A549 (cell line): ENCODE measurements around the gene RORB. TPM values are rescaled to one million over a fixed set of nuclear protein-coding genes. Genes with fewer than 3 reads are reported as not detected.

Experiments
- ATAC-seq, 2 experiments: fragments of 200-7000 bp in 1 of 2; fragments of >200 bp in 1 of 2; cut with Nextera tagmentation in 1 of 2; cut with Tn5 transposase in 1 of 2; 3 replicates each; pipeline versions ENCODE4 v1.8.0 to v1.9.1; 2018 to 2020; ENCODE audit warnings: mild to moderate bottlenecking in 1 of 2, moderate library complexity in 1 of 2
- CTCF ChIA-PET: fragments of 300-600 bp; sonication (Branson Sonifier 250); formaldehyde crosslinking; extraction: SDS; loops from one replicate; lab custom pipeline; 2021; ENCODE audit warnings: antibody characterized with exemption, inconsistent platforms; lab: Yijun Ruan, JAX
- POLR2A ChIA-PET: fragments of 350-600 bp; formaldehyde crosslinking; extraction: SDS; loops from one replicate; lab custom pipeline; 2021; ENCODE audit warnings: antibody characterized with exemption, inconsistent platforms; lab: Yijun Ruan, JAX
- DNase-seq, 2 experiments: peaks; one replicate each; pipeline versions ENCODE4 v3.0.0 to v3.0.0-alpha.2; 2011 to 2016; ENCODE audit warnings: low read depth in 1 of 2, low spot score in 1 of 2
- FAIRE-seq: peaks from 2 replicates; lab custom pipeline; 2011; peaks lifted over from hg19 to GRCh38; lab: Jason Lieb, UNC
- H3K27ac ChIP-seq, 2 experiments: fragments of >200 bp; sonication (Bioruptor Twin); formaldehyde crosslinking; 3 replicates each; pipeline ENCODE4 v1.5.1; 2016 to 2017
- H3K4me1 ChIP-seq: fragments of >200 bp; sonication (Bioruptor Twin); formaldehyde crosslinking; 3 replicates; pipeline ENCODE4 v1.6.1; 2016
- H3K4me2 ChIP-seq: fragments of >200 bp; sonication (Bioruptor Twin); formaldehyde crosslinking; 3 replicates; pipeline ENCODE4 v1.6.1; 2016
- H3K4me3 ChIP-seq: fragments of >200 bp; sonication (Bioruptor Twin); formaldehyde crosslinking; 3 replicates; pipeline ENCODE4 v1.5.1; 2016
- H3K9me3 ChIP-seq: fragments of >200 bp; sonication (Bioruptor Twin); formaldehyde crosslinking; 3 replicates; pipeline ENCODE4 v1.6.1; 2016
- BCL3 ChIP-seq: fragments of >200 bp; sonication (Bioruptor Twin); formaldehyde crosslinking; IDR thresholded peaks from 3 replicates; pipeline ENCODE4 v1.6.1; 2016
- BHLHE40 ChIP-seq: IDR thresholded peaks from 2 replicates; pipeline ENCODE4 v1.6.1; 2012; ENCODE audit warnings: low read depth, low read length, inconsistent platforms
- CBX2 ChIP-seq: fragments of 200-600 bp; sonication (generic); IDR thresholded peaks from 2 replicates; pipeline ENCODE4 v1.6.1; 2016; ENCODE audit warnings: low read depth, mild to moderate bottlenecking, borderline replicate concordance
- CBX8 ChIP-seq: fragments of 200-600 bp; sonication (generic); IDR thresholded peaks from 2 replicates; pipeline ENCODE4 v1.6.1; 2016
- CEBPB ChIP-seq, 2 experiments: fragments of >200 bp in 1 of 2; sonication (Bioruptor Twin) in 1 of 2; formaldehyde crosslinking in 1 of 2; IDR thresholded peaks; 2 replicates each; pipeline ENCODE4 v1.6.1; 2012 to 2016
- CTCF ChIP-seq: fragments of >200 bp; sonication (Bioruptor Twin); formaldehyde crosslinking; IDR thresholded peaks from 3 replicates; pipeline ENCODE4 v1.5.1; 2016
- EHF ChIP-seq: fragments of 250-450 bp; sonication (Bioruptor Pico); IDR thresholded peaks from 2 replicates; pipeline ENCODE4 v1.5.0; 2020; ENCODE audit warnings: mild to moderate bottlenecking
- EP300 ChIP-seq, 2 experiments: fragments of >200 bp; sonication (Bioruptor Twin); formaldehyde crosslinking; IDR thresholded peaks; 2 replicates in 1 of 2; 3 replicates in 1 of 2; pipeline ENCODE4 v1.6.1; 2016 to 2017
- ESRRA ChIP-seq: fragments of 150-350 bp; IDR thresholded peaks from 2 replicates; pipeline ENCODE4 v1.6.1; 2014; ENCODE audit warnings: mild to moderate bottlenecking, low read length, borderline replicate concordance
- FOXS1 ChIP-seq: fragments of 250-450 bp; sonication (Bioruptor Pico); IDR thresholded peaks from 2 replicates; pipeline ENCODE4 v1.5.0; 2020; ENCODE audit warnings: mild to moderate bottlenecking, moderate library complexity
- HEYL ChIP-seq: fragments of 250-450 bp; sonication (Bioruptor Pico); IDR thresholded peaks from 2 replicates; pipeline ENCODE4 v1.8.0; 2021; ENCODE audit warnings: mild to moderate bottlenecking, moderate library complexity
- HOXB5 ChIP-seq: fragments of 250-450 bp; sonication (Bioruptor Pico); IDR thresholded peaks from 2 replicates; pipeline ENCODE4 v1.5.0; 2020; ENCODE audit warnings: mild to moderate bottlenecking, moderate library complexity
- JUNB ChIP-seq: fragments of >200 bp; sonication (Bioruptor Twin); formaldehyde crosslinking; IDR thresholded peaks from 2 replicates; pipeline ENCODE4 v1.6.1; 2016
- MAX ChIP-seq: IDR thresholded peaks from 2 replicates; pipeline ENCODE4 v1.6.1; 2012
- MAZ ChIP-seq: fragments of 150-350 bp; IDR thresholded peaks from 2 replicates; pipeline ENCODE4 v1.6.1; 2014; ENCODE audit warnings: antibody characterized with exemption, low read depth, low read length, borderline replicate concordance
- NPAS2 ChIP-seq: fragments of 250-450 bp; sonication (Bioruptor Pico); IDR thresholded peaks from 2 replicates; pipeline ENCODE4 v1.8.0; 2022; ENCODE audit warnings: mild to moderate bottlenecking, moderate library complexity, borderline replicate concordance
- PBX3 ChIP-seq: IDR thresholded peaks from 2 replicates; pipeline ENCODE4 v1.6.1; 2012
- POLR2AphosphoS2 ChIP-seq: conservative IDR thresholded peaks from 2 replicates; pipeline ENCODE4 v1.6.1; 2012; ENCODE audit warnings: low read length, improper control_type of control experiment, inconsistent platforms
- RAD21 ChIP-seq, 2 experiments: fragments of >200 bp in 1 of 2; sonication (Bioruptor Twin) in 1 of 2; formaldehyde crosslinking in 1 of 2; IDR thresholded peaks in 1 of 2; conservative IDR thresholded peaks in 1 of 2; 2 replicates in 1 of 2; 3 replicates in 1 of 2; pipeline ENCODE4 v1.6.1; 2012 to 2018; ENCODE audit warnings: inconsistent platforms in 1 of 2
- RARB ChIP-seq: fragments of 250-450 bp; sonication (Bioruptor Pico); IDR thresholded peaks from 2 replicates; pipeline ENCODE4 v1.8.0; 2021; ENCODE audit warnings: mild to moderate bottlenecking, moderate library complexity
- RNF2 ChIP-seq: fragments of 200-600 bp; sonication (generic); IDR thresholded peaks from 2 replicates; pipeline ENCODE4 v1.6.1; 2016; ENCODE audit warnings: low read depth, mild to moderate bottlenecking, antibody characterized with exemption, moderate library complexity, borderline replicate concordance
- SMC3 ChIP-seq: fragments of >200 bp; sonication (Bioruptor Twin); formaldehyde crosslinking; IDR thresholded peaks from 3 replicates; pipeline ENCODE4 v1.6.1; 2018; ENCODE audit warnings: inconsistent platforms
- TFCP2L1 ChIP-seq: fragments of 250-450 bp; sonication (Bioruptor Pico); IDR thresholded peaks from 2 replicates; pipeline ENCODE4 v1.5.0; 2021; ENCODE audit warnings: mild to moderate bottlenecking
- TP53 ChIP-seq: fragments of 250-450 bp; sonication (Bioruptor Pico); IDR thresholded peaks from 2 replicates; pipeline ENCODE4 v1.5.0; 2021; ENCODE audit warnings: mild to moderate bottlenecking, moderate library complexity
- ZC3H11A ChIP-seq: fragments of 450-650 bp; IDR thresholded peaks from 2 replicates; pipeline ENCODE4 v1.6.1; 2014; ENCODE audit warnings: antibody characterized with exemption, mild to moderate bottlenecking
- ZNF302 ChIP-seq: fragments of 250-450 bp; sonication (Bioruptor Pico); IDR thresholded peaks from 2 replicates; pipeline ENCODE4 v1.9.0; 2021; ENCODE audit warnings: inconsistent platforms, mild to moderate bottlenecking, moderate library complexity
- whole genome bisulfite sequencing: methylation state at CpG from one replicate; pipeline ENCODE4 v1.1.6; 2017; ENCODE audit errors: missing lambda C conversion rate; 5-methylcytosine and 5-hydroxymethylcytosine counted together
- polyA plus RNA-seq, 4 experiments: library from polyadenylated mRNA; depleted of rRNA in 3 of 4; stranded (reverse); fragments of >200 nt; fragmentation: RNase III in 1 of 4; extraction: RNeasy Plus Mini Kit Qiagen cat#74134 plus additional on column Dnase treatment in 1 of 4; gene quantifications; 2 replicates in 3 of 4; 3 replicates in 1 of 4; pipeline ENCODE4 v1.2.3, GENCODE V29; 2011 to 2017

Gene RORB
- polyA plus RNA-seq, 2 of the 4 experiments (the other 2 are of a cell fraction) = not detected

GRCh38 chr9:74696520-74696919 lies 199.4 kb downstream of the RORB start:
- no peaks in the 10 kb centered on the region; the same call in 2 of the 3 replicates for H3K9me3 ChIP-seq
- ATAC-seq (peak; percentile 47 to 64; a peak in 2 of 6 replicates), FAIRE-seq (no peak), DNase-seq (no peak)
- ChIA-PET POLR2A (no interaction called here), CTCF (no interaction called here)
- TF ChIP-seq EP300 (IDR thresholded peaks at IDR 0.05) = no peak
- no peak for TF ChIP-seq TFCP2L1
- no peak for TF ChIP-seq CBX8
- TF ChIP-seq TP53 (CRISPR knock-in tag) = no peak
- TF ChIP-seq NPAS2 (CRISPR knock-in tag) = no peak
- TF ChIP-seq BHLHE40 = no peak
- no peak for TF ChIP-seq FOXS1
- no peak for TF ChIP-seq BCL3
- no peak for TF ChIP-seq PBX3
- TF ChIP-seq JUNB = no peak
- TF ChIP-seq ZC3H11A = no peak
- TF ChIP-seq HOXB5 (CRISPR knock-in tag) = no peak
- TF ChIP-seq EHF (CRISPR knock-in tag) = no peak
- TF ChIP-seq MAZ = no peak
- TF ChIP-seq CTCF = no peak
- 4% methylated on average over 1 of the region's 1 CpG for WGBS
- no peak overlapping the region for H3K4me2 ChIP-seq
- H3K27ac ChIP-seq = no peak overlapping the region
- H3K4me3 ChIP-seq = no peak overlapping the region
- H3K4me1 ChIP-seq = no peaks in the 10 kb centered on the region

- DNase-seq = no peak
- ChIA-PET POLR2A (no interaction called here), CTCF (no interaction called here)
- no peak overlapping the region for H3K4me2 ChIP-seq
- no peak overlapping the region for H3K27ac ChIP-seq
- ATAC-seq = no peak
- no peaks in the 10 kb centered on the region; the same call in 2 of the 3 replicates for H3K9me3 ChIP-seq
- TF ChIP-seq ESRRA = no peak
- no peak for TF ChIP-seq RAD21 (conservative IDR thresholded peaks at IDR 0.05 in 1 of 2, IDR thresholded peaks at IDR 0.05 in 1 of 2)
- TF ChIP-seq JUNB = no peak
- no peak for TF ChIP-seq SMC3
- TF ChIP-seq HEYL = no peak
- TF ChIP-seq POLR2AphosphoS2 = no peak
- no peak for TF ChIP-seq CEBPB (IDR thresholded peaks at IDR 0.05)
- TF ChIP-seq RNF2 = no peak
- no peak for TF ChIP-seq RARB
- no peak for TF ChIP-seq CBX8
- no peak for TF ChIP-seq BCL3
- no peak for TF ChIP-seq ZNF302
- TF ChIP-seq CBX2 = no peak
- TF ChIP-seq MAX = no peak
- no peak for TF ChIP-seq TP53 (CRISPR knock-in tag)
- no peak overlapping the region for H3K4me3 ChIP-seq
- H3K4me1 ChIP-seq = no peaks in the 10 kb centered on the region
- no peak for FAIRE-seq
- WGBS = 2% methylated on average over 2 of the region's 2 CpGs
Observed at GRCh38 chr9:74697535-74697934, 200.4 kb downstream of the RORB start.
